Measurements from ENCODE around the gene MRPS35. TPM values are rescaled to one million over a fixed set of nuclear protein-coding genes. Genes with fewer than 3 reads are reported as not detected.

MRPS35 gene
- total and polyA plus RNA-seq, 2 experiments from 2014 or later: 40.3 to 65.6 TPM

DNA sequence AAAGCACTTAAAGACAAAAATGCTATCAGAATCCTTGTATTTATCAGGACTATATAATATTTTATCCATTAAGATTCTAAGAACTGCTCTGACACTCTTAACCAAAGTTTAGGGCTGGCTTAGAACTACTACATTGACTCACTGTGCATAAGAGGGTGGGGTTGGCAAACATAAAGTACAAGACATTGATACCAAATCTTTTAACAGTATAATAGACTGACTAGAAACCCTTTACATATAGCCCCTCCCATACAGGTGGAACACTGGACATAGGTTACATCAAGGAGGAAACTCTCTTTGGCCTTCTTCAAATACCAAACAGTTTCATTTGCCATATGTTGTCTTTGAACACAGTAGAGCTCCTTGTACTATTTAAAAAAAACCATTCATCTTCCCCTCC is 30.0 kb upstream of the MRPS35 start:
- Histone ChIP-seq H3K36me3 (ENCODE audit: low read depth) (peaks cover 79% of the 10 kb centered on the region), H3K9me3 (ENCODE audit: low read depth) (no peaks in the 10 kb centered on the region), H3K4me2 (ENCODE audit: unreplicated experiment) (no peak overlapping the region), H4K20me1 (ENCODE audit: insufficient read depth) (no peaks in the 10 kb centered on the region), H3K79me2 (ENCODE audit: insufficient read depth) (no peaks in the 10 kb centered on the region), H3K27ac (no peak overlapping the region), H3K4me1 (ENCODE audit: insufficient read depth) (0 out of 2 replicates have a peak, but pooled peaks cover 3% of the 10 kb centered on the region), H2AFZ (no peak overlapping the region), H3K27me3 (replicated peaks; ENCODE audit: insufficient read depth) (no peaks in the 10 kb centered on the region), H3K4me3 (no peak overlapping the region), H3K9me2 (ENCODE audit: insufficient read depth) (no peaks in the 10 kb centered on the region), H3K9ac (no peak overlapping the region), H3F3A (ENCODE audit: insufficient read depth) (peaks cover 40% of the 10 kb centered on the region)
- TF ChIP-seq EZH2phosphoT487 (IDR thresholded peaks at IDR 0.05; ENCODE audit: insufficient read depth, low read depth) (no peak), EZH2 (IDR thresholded peaks at IDR 0.05; ENCODE audit: insufficient read depth, poor library complexity, severe bottlenecking) (no peak)
- DNase-seq: no peak
- in situ Hi-C loops (cut with MboI): no loop called here

DNA sequence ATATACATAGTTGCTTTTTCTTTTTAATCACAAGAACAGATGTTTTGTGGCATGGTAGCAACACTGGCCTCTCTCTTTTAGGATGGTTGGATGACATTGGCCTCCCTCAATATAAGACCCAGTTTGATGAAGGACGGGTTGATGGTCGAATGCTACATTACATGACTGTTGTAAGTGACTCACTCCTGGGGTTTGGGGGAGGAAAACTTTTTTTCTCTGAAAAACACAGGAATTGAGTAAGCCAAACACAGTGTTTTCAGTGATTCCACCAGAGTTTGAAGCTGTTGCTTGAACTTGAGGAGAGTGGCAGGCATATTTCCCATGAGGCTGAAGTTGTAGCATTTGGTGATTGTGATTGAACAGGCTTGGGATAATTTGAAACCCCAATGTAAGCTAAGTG is 28.1 kb upstream of the MRPS35 start:
- no peaks in the 10 kb centered on the region for H3K9me3 ChIP-seq (ENCODE audit: low read depth)
- H3K27me3 ChIP-seq (replicated peaks; ENCODE audit: insufficient read depth): no peaks in the 10 kb centered on the region
- TF ChIP-seq EZH2phosphoT487 (IDR thresholded peaks at IDR 0.05; ENCODE audit: insufficient read depth, low read depth) (no peak), EZH2 (IDR thresholded peaks at IDR 0.05; ENCODE audit: insufficient read depth, poor library complexity, severe bottlenecking) (no peak)
- no peak overlapping the region for H3K4me2 ChIP-seq (ENCODE audit: unreplicated experiment)
- H2AFZ ChIP-seq: no peak overlapping the region
- H3K9me2 ChIP-seq (ENCODE audit: insufficient read depth): no peaks in the 10 kb centered on the region
- H4K20me1 ChIP-seq (ENCODE audit: insufficient read depth): no peaks in the 10 kb centered on the region
- H3K9ac ChIP-seq: no peak overlapping the region
- 0 out of 2 replicates have a peak, but pooled peaks cover 3% of the 10 kb centered on the region for H3K4me1 ChIP-seq (ENCODE audit: insufficient read depth)
- no peaks in the 10 kb centered on the region for H3K79me2 ChIP-seq (ENCODE audit: insufficient read depth)
- H3K4me3 ChIP-seq: no peak overlapping the region
- H3K36me3 ChIP-seq (ENCODE audit: low read depth): peaks cover 87% of the 10 kb centered on the region
- WGBS, 2 experiments (ENCODE audit: low coverage in 1 of 2, low lambda C conversion rate in 2 of 2, missing lambda C conversion rate in 2 of 2): 68 to 76% methylated on average over 2 of the region's 2 CpGs
- in situ Hi-C loops (cut with MboI): no loop called here
- H3F3A ChIP-seq (ENCODE audit: insufficient read depth): peaks cover 40% of the 10 kb centered on the region
- DNase-seq: peak; percentile 52
- peak overlapping the region; percentile 45 for H3K27ac ChIP-seq

DNA sequence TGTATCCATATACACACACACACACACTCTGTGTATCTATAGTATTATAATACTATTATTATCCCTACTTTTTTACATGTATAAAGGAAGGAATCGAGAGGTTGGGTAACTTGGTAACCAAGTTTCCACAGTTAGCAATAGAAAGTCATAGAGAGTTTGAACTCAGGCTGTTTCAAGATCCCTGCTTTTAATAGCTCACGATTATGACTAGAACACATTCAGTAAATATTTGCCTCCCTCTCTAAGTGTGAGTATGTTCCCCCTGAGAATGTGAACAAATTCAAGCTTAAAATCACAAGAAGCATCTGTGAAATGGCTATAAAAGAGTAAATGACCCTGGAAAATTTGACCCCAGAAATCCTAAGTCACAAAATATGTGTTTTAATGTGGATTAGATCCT is 25.4 kb upstream of the MRPS35 start:
- H3K4me1 ChIP-seq (ENCODE audit: insufficient read depth): 0 out of 2 replicates have a peak, but pooled peaks cover 3% of the 10 kb centered on the region
- no peak for DNase-seq
- H3K9ac ChIP-seq: no peak overlapping the region
- no peak overlapping the region for H3K27ac ChIP-seq
- no peaks in the 10 kb centered on the region for H3K27me3 ChIP-seq (replicated peaks; ENCODE audit: insufficient read depth)
- in situ Hi-C loops (cut with MboI): no loop called here
- H3F3A ChIP-seq (ENCODE audit: insufficient read depth): peaks cover 27% of the 10 kb centered on the region
- 78 to 84% methylated on average over 2 of the region's 2 CpGs for WGBS, 2 experiments (ENCODE audit: low coverage in 1 of 2, low lambda C conversion rate in 2 of 2, missing lambda C conversion rate in 2 of 2)
- no peaks in the 10 kb centered on the region for H4K20me1 ChIP-seq (ENCODE audit: insufficient read depth)
- H3K4me2 ChIP-seq (ENCODE audit: unreplicated experiment): no peak overlapping the region
- H3K9me3 ChIP-seq (ENCODE audit: low read depth): no peaks in the 10 kb centered on the region
- H2AFZ ChIP-seq: no peak overlapping the region
- peaks cover 87% of the 10 kb centered on the region for H3K36me3 ChIP-seq (ENCODE audit: low read depth)
- TF ChIP-seq EZH2 (IDR thresholded peaks at IDR 0.05; ENCODE audit: insufficient read depth, poor library complexity, severe bottlenecking) (no peak), EZH2phosphoT487 (IDR thresholded peaks at IDR 0.05; ENCODE audit: insufficient read depth, low read depth) (no peak)
- no peaks in the 10 kb centered on the region for H3K79me2 ChIP-seq (ENCODE audit: insufficient read depth)
- H3K4me3 ChIP-seq: no peak overlapping the region
- no peaks in the 10 kb centered on the region for H3K9me2 ChIP-seq (ENCODE audit: insufficient read depth)

DNA sequence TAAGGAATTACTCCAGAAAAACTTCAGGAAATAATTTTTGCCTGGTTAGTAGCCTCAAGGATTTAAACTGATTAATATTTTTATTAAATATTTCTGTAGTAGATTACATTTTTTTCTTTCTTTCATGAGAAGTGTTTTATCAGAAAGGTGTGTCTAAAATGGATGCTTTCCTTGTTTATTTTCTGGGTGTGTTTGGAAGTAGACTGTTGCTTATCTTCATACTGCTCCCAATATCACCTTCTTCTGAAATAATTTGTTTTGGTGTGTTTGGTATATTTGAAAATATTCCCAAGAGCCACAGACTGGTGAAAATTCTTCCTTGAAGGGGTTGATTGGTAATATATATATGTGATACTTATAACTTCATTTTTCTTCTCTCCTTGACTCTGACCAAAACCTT is 24.5 kb upstream of the MRPS35 start:
- H3K9ac ChIP-seq: no peak overlapping the region
- no peak overlapping the region for H2AFZ ChIP-seq
- H3K9me2 ChIP-seq (ENCODE audit: insufficient read depth): no peaks in the 10 kb centered on the region
- H4K20me1 ChIP-seq (ENCODE audit: insufficient read depth): no peaks in the 10 kb centered on the region
- no peaks in the 10 kb centered on the region for H3K9me3 ChIP-seq (ENCODE audit: low read depth)
- H3K79me2 ChIP-seq (ENCODE audit: insufficient read depth): no peaks in the 10 kb centered on the region
- no peak for DNase-seq
- no peak overlapping the region for H3K27ac ChIP-seq
- H3F3A ChIP-seq (ENCODE audit: insufficient read depth): peaks cover 18% of the 10 kb centered on the region
- no peaks in the 10 kb centered on the region for H3K27me3 ChIP-seq (replicated peaks; ENCODE audit: insufficient read depth)
- peaks cover 87% of the 10 kb centered on the region for H3K36me3 ChIP-seq (ENCODE audit: low read depth)
- no peak for TF ChIP-seq EZH2 (IDR thresholded peaks at IDR 0.05; ENCODE audit: insufficient read depth, poor library complexity, severe bottlenecking)
- TF ChIP-seq EZH2phosphoT487 (IDR thresholded peaks at IDR 0.05; ENCODE audit: insufficient read depth, low read depth): no peak
- no peak overlapping the region for H3K4me3 ChIP-seq
- in situ Hi-C loops (cut with MboI): no loop called here
- H3K4me1 ChIP-seq (ENCODE audit: insufficient read depth): 0 out of 2 replicates have a peak, but pooled peaks cover 3% of the 10 kb centered on the region
- no peak overlapping the region for H3K4me2 ChIP-seq (ENCODE audit: unreplicated experiment)

DNA sequence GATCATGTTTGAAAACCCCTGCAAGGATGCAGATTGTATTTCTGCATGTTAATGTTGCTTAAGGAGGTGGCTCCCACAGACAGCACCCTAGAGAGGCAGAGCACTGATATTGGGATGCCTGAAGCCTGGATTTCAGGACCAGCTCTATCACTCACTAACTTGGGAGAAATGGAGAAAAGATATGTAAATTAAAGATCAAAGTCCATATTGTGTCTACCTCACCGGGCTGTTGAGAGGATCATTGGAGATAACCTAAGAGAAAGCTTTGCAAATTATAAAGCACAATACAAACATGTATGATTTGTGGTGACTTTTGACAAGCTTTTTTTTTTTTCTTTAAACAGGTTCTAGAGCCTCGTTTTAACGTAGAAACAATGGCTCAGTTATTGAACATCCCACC is 22.0 kb upstream of the MRPS35 start:
- DNase-seq: no peak
- no peaks in the 10 kb centered on the region for H3F3A ChIP-seq (ENCODE audit: insufficient read depth)
- H3K9me3 ChIP-seq (ENCODE audit: low read depth): no peaks in the 10 kb centered on the region
- no peak overlapping the region for H3K4me3 ChIP-seq
- in situ Hi-C loops (cut with MboI): no loop called here
- H3K9ac ChIP-seq: no peak overlapping the region
- H4K20me1 ChIP-seq (ENCODE audit: insufficient read depth): no peaks in the 10 kb centered on the region
- no peaks in the 10 kb centered on the region for H3K27me3 ChIP-seq (replicated peaks; ENCODE audit: insufficient read depth)
- H2AFZ ChIP-seq: no peak overlapping the region
- no peak overlapping the region for H3K27ac ChIP-seq
- TF ChIP-seq EZH2phosphoT487 (IDR thresholded peaks at IDR 0.05; ENCODE audit: insufficient read depth, low read depth): no peak
- no peak for TF ChIP-seq EZH2 (IDR thresholded peaks at IDR 0.05; ENCODE audit: insufficient read depth, poor library complexity, severe bottlenecking)
- no peaks in the 10 kb centered on the region for H3K79me2 ChIP-seq (ENCODE audit: insufficient read depth)
- no peaks in the 10 kb centered on the region for H3K4me1 ChIP-seq (ENCODE audit: insufficient read depth)
- no peaks in the 10 kb centered on the region for H3K9me2 ChIP-seq (ENCODE audit: insufficient read depth)
- 97 to 100% methylated on average over 3 of the region's 3 CpGs for WGBS, 2 experiments (ENCODE audit: low coverage in 1 of 2, low lambda C conversion rate in 2 of 2, missing lambda C conversion rate in 2 of 2)
- H3K36me3 ChIP-seq (ENCODE audit: low read depth): peaks cover 94% of the 10 kb centered on the region
- H3K4me2 ChIP-seq (ENCODE audit: unreplicated experiment): no peak overlapping the region
